Smooth muscle cell of the coronary artery (primary cell): ENCODE measurements around the gene GRPEL1. TPM values are rescaled to one million over a fixed set of nuclear protein-coding genes. Genes with fewer than 3 reads are reported as not detected.

Experiments used
- total RNA-seq: library from RNA; depleted of rRNA; stranded (reverse); fragments of >200 nt; gene quantifications from 2 replicates; pipeline ENCODE4 v1.2.3, GENCODE V29; 2014; ENCODE audit warnings: low replicate concordance

The GRPEL1 gene
- total RNA-seq = 18.3 and 36.0 TPM in 2 replicates

GRCh38 chr4:7067452-7068278 lies at the start of gene GRPEL1:
Gene GRPEL1, minus strand, starts transcription at chr4:7068064. Its CDS starts 32 bp downstream, at chr4:7068032.

GRCh38 chr4:7043284-7044136 lies 24.4 kb downstream of the GRPEL1 start, which contains the start of gene TADA2B:
Gene TADA2B, plus strand, starts transcription at chr4:7043372. Its CDS starts 208 bp downstream, at chr4:7043580.

Other genes with a start within 250 kb of the GRPEL1 start
- 29.2 and 29.4 TPM in 2 replicates for gene TBC1D14, start 158.2 kb downstream of the GRPEL1 start, total RNA-seq
- 9.8 and 21.5 TPM in 2 replicates for gene TADA2B, start 24.7 kb downstream of the GRPEL1 start, total RNA-seq
- gene SORCS2, start 124.5 kb upstream of the GRPEL1 start, total RNA-seq = 0.15 and 0.23 TPM in 2 replicates